D721Med (cell line): Measurements from ENCODE around the gene PDZRN4.

Experiments
- DNase-seq: peaks from one replicate; pipeline ENCODE4 v3.0.0; 2011; ENCODE audit warnings: low spot score; ENCODE audit not compliant: insufficient read length
- FAIRE-seq: peaks from 2 replicates; lab custom pipeline; 2011; peaks lifted over from hg19 to GRCh38; lab: Jason Lieb, UNC
- CTCF ChIP-seq: IDR thresholded peaks from 2 replicates; pipeline ENCODE4 v1.5.1; 2012; ENCODE audit warnings: mild to moderate bottlenecking, control low read depth; ENCODE audit not compliant: insufficient read depth; ENCODE audit errors: missing control alignments

Gene PDZRN4

GRCh38 chr12:41225179-41225578, 37.1 kb downstream of the PDZRN4 start:
- FAIRE-seq (no peak), DNase-seq (no peak)
- TF ChIP-seq CTCF = no peak

GRCh38 chr12:41228066-41228820, 40.1 kb downstream of the PDZRN4 start:
- TF ChIP-seq CTCF = no peak
- DNase-seq (no peak), FAIRE-seq (no peak)

- no peak for TF ChIP-seq CTCF
- FAIRE-seq (no peak), DNase-seq (no peak)
Measured at GRCh38 chr12:41230756-41231155, 42.6 kb downstream of the PDZRN4 start.

GRCh38 chr12:41234692-41235091, 46.6 kb downstream of the PDZRN4 start:
- FAIRE-seq (no peak), DNase-seq (no peak)
- no peak for TF ChIP-seq CTCF

- DNase-seq = no peak
- no peak for TF ChIP-seq CTCF
- FAIRE-seq = no peak
Measured at GRCh38 chr12:41242603-41243002, 54.5 kb downstream of the PDZRN4 start.

GRCh38 chr12:41248391-41248790, 60.3 kb downstream of the PDZRN4 start:
- no peak for DNase-seq
- no peak for TF ChIP-seq CTCF
- no peak for FAIRE-seq

- FAIRE-seq (no peak), DNase-seq (no peak)
- TF ChIP-seq CTCF = no peak
Measured at GRCh38 chr12:41250748-41251147, 62.6 kb downstream of the PDZRN4 start.
